ENCODE results near the gene ECSCR.
A peak's percentile ranks its signal among the peaks of the same experiment; 100 is the strongest.

The ECSCR gene

DNA sequence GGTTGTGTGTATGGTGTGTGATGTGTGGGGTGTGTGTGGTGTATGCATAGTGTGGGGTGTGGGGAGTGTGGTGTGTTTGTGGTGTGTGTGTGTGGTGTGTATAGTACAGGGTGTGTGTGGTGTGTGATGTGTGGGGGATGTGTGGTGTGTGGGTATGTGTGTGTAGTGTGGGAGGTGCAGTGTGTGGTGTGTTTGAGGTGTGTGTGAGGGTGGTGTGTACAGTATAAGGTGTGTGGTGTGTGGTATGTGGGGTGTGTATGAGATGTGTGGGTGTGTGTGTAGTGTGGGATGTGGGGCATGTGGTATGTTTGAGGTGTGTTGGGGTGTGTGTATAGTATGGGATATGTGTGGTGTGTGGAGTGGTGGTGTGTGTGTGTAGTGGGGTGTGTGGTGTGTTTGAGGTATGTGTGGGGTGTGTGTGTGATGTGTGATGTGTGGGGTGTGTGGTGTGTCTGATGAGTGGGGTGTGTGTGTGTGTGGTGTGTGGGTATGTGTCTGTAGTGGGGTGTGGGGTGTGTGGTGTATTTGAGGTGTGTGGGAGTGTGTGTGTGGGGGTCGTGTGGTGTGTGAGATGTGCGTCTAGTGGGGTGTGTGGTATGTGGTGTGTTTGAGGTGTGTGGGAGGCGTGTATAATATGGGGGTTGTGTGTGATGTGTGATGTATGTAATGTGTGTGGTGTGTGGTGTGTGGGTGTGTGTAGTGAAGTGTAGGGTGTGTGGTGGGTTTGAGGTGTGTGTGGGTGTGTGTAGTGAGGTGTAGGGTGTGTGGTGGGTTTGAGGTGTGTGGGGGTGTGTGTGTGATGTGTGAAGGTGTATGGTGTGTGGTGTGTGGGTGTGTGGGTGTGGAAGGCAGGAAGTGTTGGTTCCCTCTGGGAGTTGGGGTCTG lies 8.6 kb downstream of the ECSCR start (continued):
- TF ChIP-seq ZBTB44 (tag by site-specific recombination; IDR thresholded peaks at IDR 0.05) (no peak), BCL6B (tag by site-specific recombination; IDR thresholded peaks at IDR 0.05) (no peak; the same call in none of the 2 replicates), ZNF623 (tag by site-specific recombination; IDR thresholded peaks at IDR 0.05) (no peak), ZNF571 (tag by site-specific recombination; IDR thresholded peaks at IDR 0.05) (0 out of 2 replicates have a peak, but pooled peaks have one; percentile 17), ZBTB7A (tag by site-specific recombination; IDR thresholded peaks at IDR 0.05; ENCODE audit: low read depth) (peak; percentile 24; the same call in 1 of the 2 replicates), KLF8 (tag by site-specific recombination; IDR thresholded peaks at IDR 0.05) (peak; percentile 58), ZNF121 (tag by site-specific recombination; IDR thresholded peaks at IDR 0.05) (no peak), KLF10 (tag by site-specific recombination; IDR thresholded peaks at IDR 0.05) (no peak), ZNF350 (tag by site-specific recombination; IDR thresholded peaks at IDR 0.05) (no peak), ZBTB20 (tag by site-specific recombination; IDR thresholded peaks at IDR 0.05) (no peak), BCL11B (tag by site-specific recombination; IDR thresholded peaks at IDR 0.05; ENCODE audit: low read depth) (no peak), ELK4 (IDR thresholded peaks at IDR 0.05; ENCODE audit: borderline replicate concordance, low read depth, low read length) (no peak), ZNF701 (tag by site-specific recombination; IDR thresholded peaks at IDR 0.05) (no peak), ZBTB8A (tag by site-specific recombination; IDR thresholded peaks at IDR 0.05) (no peak), ZBTB6 (tag by site-specific recombination; IDR thresholded peaks at IDR 0.05) (no peak; the same call in 1 of the 2 replicates), ZNF354C (tag by site-specific recombination; IDR thresholded peaks at IDR 0.05; ENCODE audit: borderline replicate concordance, low read depth) (no peak), ZNF664 (tag by site-specific recombination; IDR thresholded peaks at IDR 0.05) (no peak), ZFP69B (tag by site-specific recombination; IDR thresholded peaks at IDR 0.05) (no peak)
- TF ChIP-seq, protein P1, sequence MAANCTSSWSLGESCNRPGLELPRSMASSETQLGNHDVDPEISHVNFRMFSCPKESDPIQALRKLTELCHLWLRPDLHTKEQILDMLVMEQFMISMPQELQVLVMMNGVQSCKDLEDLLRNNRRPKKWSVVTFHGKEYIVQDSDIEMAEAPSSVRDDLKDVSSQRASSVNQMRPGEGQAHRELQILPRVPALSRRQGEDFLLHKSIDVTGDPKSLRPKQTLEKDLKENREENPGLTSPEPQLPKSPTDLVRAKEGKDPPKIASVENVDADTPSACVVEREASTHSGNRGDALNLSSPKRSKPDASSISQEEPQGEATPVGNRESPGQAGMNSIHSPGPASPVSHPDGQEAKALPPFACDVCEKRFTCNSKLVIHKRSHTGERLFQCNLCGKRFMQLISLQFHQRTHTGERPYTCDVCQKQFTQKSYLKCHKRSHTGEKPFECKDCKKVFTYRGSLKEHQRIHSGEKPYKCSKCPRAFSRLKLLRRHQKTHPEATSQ (tag by site-specific recombination; IDR thresholded peaks at IDR 0.05): no peak
- TF ChIP-seq, protein P2, sequence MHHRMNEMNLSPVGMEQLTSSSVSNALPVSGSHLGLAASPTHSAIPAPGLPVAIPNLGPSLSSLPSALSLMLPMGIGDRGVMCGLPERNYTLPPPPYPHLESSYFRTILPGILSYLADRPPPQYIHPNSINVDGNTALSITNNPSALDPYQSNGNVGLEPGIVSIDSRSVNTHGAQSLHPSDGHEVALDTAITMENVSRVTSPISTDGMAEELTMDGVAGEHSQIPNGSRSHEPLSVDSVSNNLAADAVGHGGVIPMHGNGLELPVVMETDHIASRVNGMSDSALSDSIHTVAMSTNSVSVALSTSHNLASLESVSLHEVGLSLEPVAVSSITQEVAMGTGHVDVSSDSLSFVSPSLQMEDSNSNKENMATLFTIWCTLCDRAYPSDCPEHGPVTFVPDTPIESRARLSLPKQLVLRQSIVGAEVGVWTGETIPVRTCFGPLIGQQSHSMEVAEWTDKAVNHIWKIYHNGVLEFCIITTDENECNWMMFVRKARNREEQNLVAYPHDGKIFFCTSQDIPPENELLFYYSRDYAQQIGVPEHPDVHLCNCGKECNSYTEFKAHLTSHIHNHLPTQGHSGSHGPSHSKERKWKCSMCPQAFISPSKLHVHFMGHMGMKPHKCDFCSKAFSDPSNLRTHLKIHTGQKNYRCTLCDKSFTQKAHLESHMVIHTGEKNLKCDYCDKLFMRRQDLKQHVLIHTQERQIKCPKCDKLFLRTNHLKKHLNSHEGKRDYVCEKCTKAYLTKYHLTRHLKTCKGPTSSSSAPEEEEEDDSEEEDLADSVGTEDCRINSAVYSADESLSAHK (tag by site-specific recombination; IDR thresholded peaks at IDR 0.05): no peak
- TF ChIP-seq, protein P3, sequence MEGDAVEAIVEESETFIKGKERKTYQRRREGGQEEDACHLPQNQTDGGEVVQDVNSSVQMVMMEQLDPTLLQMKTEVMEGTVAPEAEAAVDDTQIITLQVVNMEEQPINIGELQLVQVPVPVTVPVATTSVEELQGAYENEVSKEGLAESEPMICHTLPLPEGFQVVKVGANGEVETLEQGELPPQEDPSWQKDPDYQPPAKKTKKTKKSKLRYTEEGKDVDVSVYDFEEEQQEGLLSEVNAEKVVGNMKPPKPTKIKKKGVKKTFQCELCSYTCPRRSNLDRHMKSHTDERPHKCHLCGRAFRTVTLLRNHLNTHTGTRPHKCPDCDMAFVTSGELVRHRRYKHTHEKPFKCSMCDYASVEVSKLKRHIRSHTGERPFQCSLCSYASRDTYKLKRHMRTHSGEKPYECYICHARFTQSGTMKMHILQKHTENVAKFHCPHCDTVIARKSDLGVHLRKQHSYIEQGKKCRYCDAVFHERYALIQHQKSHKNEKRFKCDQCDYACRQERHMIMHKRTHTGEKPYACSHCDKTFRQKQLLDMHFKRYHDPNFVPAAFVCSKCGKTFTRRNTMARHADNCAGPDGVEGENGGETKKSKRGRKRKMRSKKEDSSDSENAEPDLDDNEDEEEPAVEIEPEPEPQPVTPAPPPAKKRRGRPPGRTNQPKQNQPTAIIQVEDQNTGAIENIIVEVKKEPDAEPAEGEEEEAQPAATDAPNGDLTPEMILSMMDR (tag by site-specific recombination; IDR thresholded peaks at IDR 0.05): no peak
- TF ChIP-seq, protein P4, sequence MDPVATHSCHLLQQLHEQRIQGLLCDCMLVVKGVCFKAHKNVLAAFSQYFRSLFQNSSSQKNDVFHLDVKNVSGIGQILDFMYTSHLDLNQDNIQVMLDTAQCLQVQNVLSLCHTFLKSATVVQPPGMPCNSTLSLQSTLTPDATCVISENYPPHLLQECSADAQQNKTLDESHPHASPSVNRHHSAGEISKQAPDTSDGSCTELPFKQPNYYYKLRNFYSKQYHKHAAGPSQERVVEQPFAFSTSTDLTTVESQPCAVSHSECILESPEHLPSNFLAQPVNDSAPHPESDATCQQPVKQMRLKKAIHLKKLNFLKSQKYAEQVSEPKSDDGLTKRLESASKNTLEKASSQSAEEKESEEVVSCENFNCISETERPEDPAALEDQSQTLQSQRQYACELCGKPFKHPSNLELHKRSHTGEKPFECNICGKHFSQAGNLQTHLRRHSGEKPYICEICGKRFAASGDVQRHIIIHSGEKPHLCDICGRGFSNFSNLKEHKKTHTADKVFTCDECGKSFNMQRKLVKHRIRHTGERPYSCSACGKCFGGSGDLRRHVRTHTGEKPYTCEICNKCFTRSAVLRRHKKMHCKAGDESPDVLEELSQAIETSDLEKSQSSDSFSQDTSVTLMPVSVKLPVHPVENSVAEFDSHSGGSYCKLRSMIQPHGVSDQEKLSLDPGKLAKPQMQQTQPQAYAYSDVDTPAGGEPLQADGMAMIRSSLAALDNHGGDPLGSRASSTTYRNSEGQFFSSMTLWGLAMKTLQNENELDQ (tag by site-specific recombination; IDR thresholded peaks at IDR 0.05; ENCODE audit: low read depth): no peak
- TF ChIP-seq, protein P5, sequence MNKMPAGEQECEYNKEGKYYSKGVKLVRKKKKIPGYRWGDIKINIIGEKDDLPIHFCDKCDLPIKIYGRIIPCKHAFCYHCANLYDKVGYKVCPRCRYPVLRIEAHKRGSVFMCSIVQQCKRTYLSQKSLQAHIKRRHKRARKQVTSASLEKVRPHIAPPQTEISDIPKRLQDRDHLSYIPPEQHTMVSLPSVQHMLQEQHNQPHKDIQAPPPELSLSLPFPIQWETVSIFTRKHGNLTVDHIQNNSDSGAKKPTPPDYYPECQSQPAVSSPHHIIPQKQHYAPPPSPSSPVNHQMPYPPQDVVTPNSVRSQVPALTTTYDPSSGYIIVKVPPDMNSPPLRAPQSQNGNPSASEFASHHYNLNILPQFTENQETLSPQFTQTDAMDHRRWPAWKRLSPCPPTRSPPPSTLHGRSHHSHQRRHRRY (tag by site-specific recombination; IDR thresholded peaks at IDR 0.05): no peak
